A673 (cell line): Measurements from ENCODE around the gene NMNAT1. TPM values are rescaled to one million over a fixed set of nuclear protein-coding genes. Genes with fewer than 3 reads are reported as not detected.
"Not testable (repeated sequence)": the region's sequence is repeated elsewhere in the genome, so short reads cannot be mapped to it uniquely, and the experiment has no call there.

Experiments
- BruUV-seq: library from RNA; stranded (reverse); fragments of 400-500 nt; replicated peaks from 2 replicates; lab custom pipeline; 2021; lab: Mats Ljungman, UMichigan
- CTCF ChIA-PET: fragments of 300-600 bp; sonication (Branson Sonifier 250); formaldehyde crosslinking; loops from one replicate; lab custom pipeline; 2022; ENCODE audit warnings: antibody characterized with exemption; lab: Charles Lee
- POLR2A ChIA-PET: fragments of 300-600 bp; sonication (Branson Sonifier 250); formaldehyde crosslinking; loops from one replicate; lab custom pipeline; 2022; ENCODE audit warnings: antibody characterized with exemption; ENCODE audit not compliant: low non-redundant PET; lab: Charles Lee
- DNase-seq: peaks from one replicate; pipeline ENCODE4 v3.0.0-alpha.2; 2015; ENCODE audit warnings: low spot score
- H3K27ac ChIP-seq: fragments of 200-600 bp; sonication (generic); 2 replicates; pipeline ENCODE4 v1.5.1; 2016; ENCODE audit warnings: mixed run types, low read depth, mild to moderate bottlenecking, mixed read lengths, antibody characterized with exemption, low read length; ENCODE audit not compliant: poor library complexity, severe bottlenecking
- H3K27me3 ChIP-seq: fragments of 200-600 bp; sonication (generic); replicated peaks from 2 replicates; pipeline ENCODE4 v1.6.1; 2017; ENCODE audit warnings: mixed run types, low read depth, mild to moderate bottlenecking, mixed read lengths, antibody characterized with exemption, low read length; ENCODE audit not compliant: insufficient read depth, poor library complexity
- H3K36me3 ChIP-seq: fragments of 200-600 bp; sonication (generic); 2 replicates; pipeline ENCODE4 v1.6.1; 2016; ENCODE audit warnings: mixed run types, mild to moderate bottlenecking, mixed read lengths, antibody characterized with exemption, low read length; ENCODE audit not compliant: insufficient read depth, poor library complexity, severe bottlenecking
- H3K4me1 ChIP-seq: fragments of 200-600 bp; sonication (generic); 2 replicates; pipeline ENCODE4 v1.6.1; 2017; ENCODE audit warnings: mixed run types, mild to moderate bottlenecking, mixed read lengths, antibody characterized with exemption, low read length; ENCODE audit not compliant: insufficient read depth, poor library complexity, severe bottlenecking
- H3K4me3 ChIP-seq: fragments of 200-600 bp; sonication (generic); 2 replicates; pipeline ENCODE4 v1.5.1; 2016; ENCODE audit warnings: low read depth, mixed run types, mild to moderate bottlenecking, mixed read lengths, low read length; ENCODE audit not compliant: poor library complexity, severe bottlenecking
- H3K9me3 ChIP-seq: fragments of 200-600 bp; sonication (generic); 2 replicates; pipeline ENCODE4 v1.6.1; 2016; ENCODE audit warnings: mixed run types, low read depth, mild to moderate bottlenecking, mixed read lengths, antibody characterized with exemption, low read length; ENCODE audit not compliant: poor library complexity, severe bottlenecking
- EZH2 ChIP-seq: fragments of 200-600 bp; sonication (generic); IDR thresholded peaks from 2 replicates; pipeline ENCODE4 v1.6.1; 2017; ENCODE audit warnings: borderline replicate concordance, low read depth, mild to moderate bottlenecking, mixed read lengths, antibody characterized with exemption, low read length; ENCODE audit not compliant: poor library complexity, severe bottlenecking
- intact Hi-C: fragments of 100-400 bp; cut with micrococcal nuclease; formaldehyde crosslinking; loops from one replicate; pipeline ENCODE4 v1.10.0; 2022; ENCODE audit not compliant: unreplicated experiment
- total RNA-seq: library from RNA; stranded (reverse); gene quantifications from 2 replicates; pipeline ENCODE4 v1.2.3, GENCODE V29; 2021
- TF ChIP-seq, protein P1 (sequence below): fragments of 300-800, 200-600 bp; sonication (generic); conservative IDR thresholded peaks from 2 replicates; pipeline ENCODE4 v1.5.1; 2017; ENCODE audit warnings: low read depth, mild to moderate bottlenecking, antibody characterized with exemption, low read length, moderate library complexity, mixed read lengths

NMNAT1 gene
- total RNA-seq, 1 experiment from 2014 or later: 4.5 TPM

DNA sequence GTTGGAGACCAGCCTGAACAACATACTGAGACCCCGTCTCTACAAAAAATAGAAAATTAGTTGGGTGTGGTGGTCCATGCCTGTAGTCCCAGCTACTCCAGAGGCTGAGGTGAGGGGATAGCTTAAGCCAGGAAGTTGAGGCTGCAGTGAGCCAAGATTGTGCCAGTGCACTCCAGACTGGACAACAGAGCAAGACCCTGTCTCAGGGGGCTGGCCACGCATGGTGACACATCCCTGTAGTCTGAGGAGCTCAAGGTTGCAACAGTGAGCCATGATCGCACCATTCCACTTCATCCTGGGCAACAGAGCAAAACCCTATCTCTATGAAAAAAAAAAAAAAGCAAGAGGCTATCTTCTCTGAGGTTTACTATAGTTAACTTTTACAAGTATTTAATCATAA, 76.8 kb downstream of the NMNAT1 start:
- no TSS peak for BruUV-seq
- no peaks in the 10 kb centered on the region for H3K9me3 ChIP-seq
- no peak for DNase-seq
- CTCF ChIA-PET: no interaction called here
- no peak overlapping the region for H3K4me3 ChIP-seq
- intact Hi-C loops: no loop called here
- POLR2A ChIA-PET: interaction anchor here (0.7 kb wide), 1 partner anchor 20 kb away, joined by 6 read pairs; no protein-coding TSS in a partner anchor
- no peak for TF ChIP-seq EZH2
- TF ChIP-seq, protein P1, sequence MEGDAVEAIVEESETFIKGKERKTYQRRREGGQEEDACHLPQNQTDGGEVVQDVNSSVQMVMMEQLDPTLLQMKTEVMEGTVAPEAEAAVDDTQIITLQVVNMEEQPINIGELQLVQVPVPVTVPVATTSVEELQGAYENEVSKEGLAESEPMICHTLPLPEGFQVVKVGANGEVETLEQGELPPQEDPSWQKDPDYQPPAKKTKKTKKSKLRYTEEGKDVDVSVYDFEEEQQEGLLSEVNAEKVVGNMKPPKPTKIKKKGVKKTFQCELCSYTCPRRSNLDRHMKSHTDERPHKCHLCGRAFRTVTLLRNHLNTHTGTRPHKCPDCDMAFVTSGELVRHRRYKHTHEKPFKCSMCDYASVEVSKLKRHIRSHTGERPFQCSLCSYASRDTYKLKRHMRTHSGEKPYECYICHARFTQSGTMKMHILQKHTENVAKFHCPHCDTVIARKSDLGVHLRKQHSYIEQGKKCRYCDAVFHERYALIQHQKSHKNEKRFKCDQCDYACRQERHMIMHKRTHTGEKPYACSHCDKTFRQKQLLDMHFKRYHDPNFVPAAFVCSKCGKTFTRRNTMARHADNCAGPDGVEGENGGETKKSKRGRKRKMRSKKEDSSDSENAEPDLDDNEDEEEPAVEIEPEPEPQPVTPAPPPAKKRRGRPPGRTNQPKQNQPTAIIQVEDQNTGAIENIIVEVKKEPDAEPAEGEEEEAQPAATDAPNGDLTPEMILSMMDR: no peak
- H3K27me3 ChIP-seq: no peaks in the 10 kb centered on the region
- no peaks in the 10 kb centered on the region for H3K36me3 ChIP-seq
- H3K4me1 ChIP-seq: no peaks in the 10 kb centered on the region
- H3K27ac ChIP-seq: no peak overlapping the region

DNA sequence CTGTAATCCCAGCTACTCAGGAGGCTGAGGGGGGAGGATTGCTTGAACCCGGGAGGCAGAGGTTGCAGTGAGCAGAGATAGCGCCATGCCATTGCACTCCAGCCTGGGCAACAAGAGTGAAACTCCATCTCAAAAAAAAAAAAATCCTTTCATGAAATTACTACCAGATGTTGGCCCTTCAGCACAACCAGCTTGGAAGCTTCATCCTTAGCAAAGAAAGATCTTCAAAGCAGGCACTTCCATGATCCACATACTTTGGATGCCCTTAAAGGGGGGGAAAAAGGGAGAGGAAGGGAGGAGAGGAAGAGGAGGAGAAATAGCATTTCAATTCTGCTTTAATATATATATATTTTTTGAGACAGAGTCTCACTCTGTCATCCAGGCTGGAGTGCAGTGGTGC, 77.4 kb downstream of the NMNAT1 start:
- H3K9me3 ChIP-seq, BruUV-seq, H3K4me1 ChIP-seq, H3K4me3 ChIP-seq, H3K27me3 ChIP-seq, H3K27ac ChIP-seq, POLR2A ChIA-PET, intact Hi-C loops, CTCF ChIA-PET, H3K36me3 ChIP-seq, DNase-seq: not testable (repeated sequence)

DNA sequence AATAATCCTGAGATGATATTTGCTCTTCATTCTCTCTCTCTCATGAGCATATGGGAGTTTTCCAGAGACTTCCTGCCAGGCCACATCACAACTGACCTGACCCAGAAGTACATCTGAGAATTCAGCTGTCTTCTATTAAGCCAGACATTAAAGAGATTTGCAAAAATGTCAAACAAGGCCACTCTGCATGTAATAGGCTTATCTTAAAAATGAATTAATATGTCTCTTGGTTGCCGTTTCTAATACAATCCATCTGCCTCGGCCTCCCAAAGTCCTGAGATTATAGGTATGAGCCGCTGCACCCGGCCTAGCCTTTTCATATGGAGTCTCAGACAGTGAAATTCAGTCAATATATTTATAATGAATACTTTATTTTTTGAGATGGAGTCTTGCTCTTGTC, 78.7 kb downstream of the NMNAT1 start:
- H3K27me3 ChIP-seq, H3K9me3 ChIP-seq, CTCF ChIA-PET, H3K4me3 ChIP-seq, BruUV-seq, H3K4me1 ChIP-seq, DNase-seq, intact Hi-C loops, H3K27ac ChIP-seq, H3K36me3 ChIP-seq: not testable (repeated sequence)
- POLR2A ChIA-PET: interaction anchor here (0.6 kb wide), 1 partner anchor 388 kb away, joined by 13 read pairs; no protein-coding TSS in a partner anchor

DNA sequence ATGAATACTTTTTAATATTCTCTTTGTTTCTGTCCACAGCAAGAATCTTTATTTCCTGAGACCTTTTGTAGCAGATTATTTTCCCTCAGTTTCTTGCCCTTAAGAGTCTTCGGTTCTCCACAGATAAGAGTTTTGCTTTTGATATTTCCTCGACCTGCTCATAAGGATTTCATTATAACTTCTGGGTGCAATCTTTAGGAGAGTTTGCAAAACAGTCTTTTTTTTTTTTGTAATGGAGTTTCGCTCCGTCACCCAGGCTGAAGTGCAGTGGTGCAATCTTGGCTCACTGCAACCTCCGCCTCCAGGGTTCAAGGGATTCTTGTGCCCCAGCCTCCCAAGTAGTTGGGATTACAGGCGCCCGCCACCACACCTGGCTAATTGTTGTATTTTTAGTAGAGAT, 79.4 kb downstream of the NMNAT1 start:
- no peaks in the 10 kb centered on the region for H3K27me3 ChIP-seq
- no peak overlapping the region for H3K4me3 ChIP-seq
- POLR2A ChIA-PET: no interaction called here
- H3K36me3 ChIP-seq: no peaks in the 10 kb centered on the region
- no peak for TF ChIP-seq EZH2
- TF ChIP-seq, protein P1: no peak
- H3K4me1 ChIP-seq: no peaks in the 10 kb centered on the region
- H3K9me3 ChIP-seq: no peaks in the 10 kb centered on the region
- CTCF ChIA-PET: no interaction called here
- no peak overlapping the region for H3K27ac ChIP-seq
- no peak for DNase-seq
- BruUV-seq: no TSS peak
- intact Hi-C loops: no loop called here
